Activated naive CD8-positive, alpha-beta T cell treated with anti-CD3 and anti-CD28 coated beads for 36 hours (primary cell): ENCODE results near the gene HSP90AA1. TPM values are rescaled to one million over a fixed set of nuclear protein-coding genes. Genes with fewer than 3 reads are reported as not detected.
"Not testable (repeated sequence)": the region's sequence is repeated elsewhere in the genome, so short reads cannot be mapped to it uniquely, and the experiment has no call there.

Experiments used
- DNase-seq: peaks from one replicate; pipeline ENCODE4 v3.0.0; 2021
- H3K27ac Mint-ChIP-seq: one replicate; pipeline ENCODE4 v1.8.0; 2022; ENCODE audit warnings: mild to moderate bottlenecking, moderate library complexity, mixed read lengths
- H3K27me3 Mint-ChIP-seq: one replicate; pipeline ENCODE4 v1.8.0; 2022; ENCODE audit warnings: mild to moderate bottlenecking, mixed read lengths
- H3K36me3 Mint-ChIP-seq: one replicate; pipeline ENCODE4 v1.8.0; 2021; ENCODE audit warnings: mild to moderate bottlenecking, mixed read lengths
- H3K4me1 Mint-ChIP-seq: one replicate; pipeline ENCODE4 v1.8.0; 2021; ENCODE audit warnings: mixed read lengths
- H3K4me3 Mint-ChIP-seq: one replicate; pipeline ENCODE4 v1.8.0; 2022; ENCODE audit warnings: mild to moderate bottlenecking, moderate library complexity, mixed read lengths
- H3K9me3 Mint-ChIP-seq: one replicate; pipeline ENCODE4 v1.8.0; 2022; ENCODE audit warnings: mixed read lengths
- total RNA-seq, 2 experiments: library from RNA; stranded (reverse); gene quantifications; one replicate each; pipeline ENCODE4 v1.2.3, GENCODE V29; 2021

Gene HSP90AA1
- total RNA-seq, 2 experiments from 2014 or later: 1,485 to 1,535 TPM

DNA sequence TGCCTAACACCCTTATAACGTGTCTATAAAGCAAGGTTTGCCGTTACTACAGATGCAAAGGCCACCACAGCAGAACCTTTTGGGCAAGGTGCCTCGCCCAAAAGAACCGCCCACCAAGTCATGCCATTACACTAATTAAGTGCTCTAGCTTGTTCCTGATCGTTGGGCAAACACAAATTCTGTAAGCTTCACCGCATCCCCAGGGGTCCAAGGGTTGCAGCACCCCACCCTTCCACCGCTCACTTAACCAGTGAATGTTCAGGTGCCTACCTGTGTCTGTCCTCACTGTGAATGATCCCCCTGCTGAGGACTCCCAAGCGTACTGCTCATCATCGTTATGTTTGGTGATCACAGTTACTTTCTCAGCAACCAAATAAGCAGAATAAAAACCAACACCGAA is 1.4 kb downstream of the HSP90AA1 start:
- Mint-ChIP-seq H3K4me3 (peak overlapping the region; percentile 85), H3K36me3 (peaks cover 65% of the 10 kb centered on the region), H3K9me3 (no peaks in the 10 kb centered on the region), H3K4me1 (peaks cover 59% of the 10 kb centered on the region), H3K27ac (peak overlapping the region; percentile 93), H3K27me3 (no peaks in the 10 kb centered on the region)
- DNase-seq: no peak

DNA sequence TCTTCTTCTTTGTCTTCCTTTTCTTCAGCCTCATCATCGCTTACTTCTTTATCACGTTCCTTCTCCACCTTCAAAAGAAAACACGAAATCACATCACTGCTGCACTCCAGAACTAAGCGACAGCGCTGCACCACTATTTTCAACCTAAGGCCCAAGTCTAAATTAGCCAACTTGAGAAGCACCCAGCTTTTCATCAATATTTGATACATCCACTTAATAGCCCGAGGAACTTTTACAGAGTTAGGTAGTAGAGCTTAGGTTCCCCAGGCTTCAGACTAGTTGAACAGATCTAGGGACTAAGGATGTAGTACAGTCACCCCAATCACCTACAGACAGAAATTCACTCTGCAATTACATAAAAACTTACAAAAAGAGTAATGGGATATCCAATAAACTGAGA is 1.9 kb downstream of the HSP90AA1 start:
- DNase-seq: no peak
- Mint-ChIP-seq H3K4me3 (peak overlapping the region; percentile 85), H3K27me3 (no peaks in the 10 kb centered on the region), H3K36me3 (peaks cover 71% of the 10 kb centered on the region), H3K9me3 (no peaks in the 10 kb centered on the region), H3K4me1 (peaks cover 63% of the 10 kb centered on the region), H3K27ac (peak overlapping the region; percentile 42)

DNA sequence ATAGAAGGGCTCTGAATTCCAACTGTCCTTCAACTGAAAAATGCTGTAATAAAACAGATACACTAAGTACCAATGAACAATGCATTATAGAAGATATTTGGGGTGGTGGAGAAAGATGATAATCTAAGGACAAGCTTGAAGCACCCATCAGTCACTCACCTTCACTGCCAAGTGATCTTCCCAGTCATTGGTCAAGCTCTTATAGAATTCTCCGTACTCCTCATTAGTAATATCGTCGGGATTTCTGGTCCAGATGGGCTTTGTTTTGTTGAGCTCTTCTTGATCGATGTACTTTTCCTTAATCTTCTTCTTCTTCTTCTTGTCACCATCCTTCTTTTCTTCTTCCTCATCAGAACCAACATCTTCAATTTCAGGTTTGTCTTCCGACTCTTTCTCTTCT is 2.3 kb downstream of the HSP90AA1 start:
- Mint-ChIP-seq H3K36me3 (peaks cover 73% of the 10 kb centered on the region), H3K4me3 (peak overlapping the region; percentile 85), H3K27ac (peak overlapping the region; percentile 82), H3K4me1 (peaks cover 64% of the 10 kb centered on the region)
- not testable (repeated sequence) for H3K9me3 Mint-ChIP-seq, DNase-seq, H3K27me3 Mint-ChIP-seq

DNA sequence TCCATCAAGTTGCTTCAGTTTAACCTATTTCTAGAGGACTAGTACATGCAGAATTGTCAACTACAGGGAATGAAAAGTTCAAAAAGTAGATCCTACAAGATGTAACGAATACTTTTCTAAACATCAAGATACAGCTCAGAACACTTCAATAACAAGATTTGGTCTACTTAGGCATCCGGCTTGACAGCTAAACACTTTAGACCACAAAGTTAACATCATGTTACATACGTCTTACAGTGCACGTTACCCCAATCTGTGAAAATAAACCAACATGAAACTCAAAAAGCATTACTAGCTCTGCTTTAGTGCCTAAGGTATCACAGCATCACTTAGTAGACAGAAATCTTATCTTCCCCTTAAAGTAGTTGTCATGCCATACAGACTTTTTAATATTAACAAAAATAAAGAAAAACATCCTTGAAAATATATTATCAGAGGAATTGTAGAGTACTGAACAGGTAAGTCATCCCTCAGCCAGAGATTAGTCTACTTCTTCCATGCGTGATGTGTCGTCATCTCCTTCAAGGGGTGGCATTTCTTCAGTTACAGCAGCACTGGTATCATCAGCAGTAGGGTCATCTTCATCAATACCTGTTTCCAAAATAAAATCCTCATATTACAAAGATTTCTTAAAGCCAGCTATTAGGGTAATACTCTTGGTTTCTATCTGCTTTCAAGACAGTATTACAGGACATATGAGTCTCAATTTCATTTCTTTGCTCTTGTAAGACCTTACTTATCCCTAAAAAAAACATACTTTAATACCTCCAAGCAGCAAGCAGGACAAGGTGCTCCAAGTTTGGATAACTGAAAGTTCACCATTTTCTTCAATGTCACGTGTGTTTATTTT is 5.4 kb downstream of the HSP90AA1 start:
- H3K4me1 Mint-ChIP-seq: peaks cover 52% of the 10 kb centered on the region

DNA sequence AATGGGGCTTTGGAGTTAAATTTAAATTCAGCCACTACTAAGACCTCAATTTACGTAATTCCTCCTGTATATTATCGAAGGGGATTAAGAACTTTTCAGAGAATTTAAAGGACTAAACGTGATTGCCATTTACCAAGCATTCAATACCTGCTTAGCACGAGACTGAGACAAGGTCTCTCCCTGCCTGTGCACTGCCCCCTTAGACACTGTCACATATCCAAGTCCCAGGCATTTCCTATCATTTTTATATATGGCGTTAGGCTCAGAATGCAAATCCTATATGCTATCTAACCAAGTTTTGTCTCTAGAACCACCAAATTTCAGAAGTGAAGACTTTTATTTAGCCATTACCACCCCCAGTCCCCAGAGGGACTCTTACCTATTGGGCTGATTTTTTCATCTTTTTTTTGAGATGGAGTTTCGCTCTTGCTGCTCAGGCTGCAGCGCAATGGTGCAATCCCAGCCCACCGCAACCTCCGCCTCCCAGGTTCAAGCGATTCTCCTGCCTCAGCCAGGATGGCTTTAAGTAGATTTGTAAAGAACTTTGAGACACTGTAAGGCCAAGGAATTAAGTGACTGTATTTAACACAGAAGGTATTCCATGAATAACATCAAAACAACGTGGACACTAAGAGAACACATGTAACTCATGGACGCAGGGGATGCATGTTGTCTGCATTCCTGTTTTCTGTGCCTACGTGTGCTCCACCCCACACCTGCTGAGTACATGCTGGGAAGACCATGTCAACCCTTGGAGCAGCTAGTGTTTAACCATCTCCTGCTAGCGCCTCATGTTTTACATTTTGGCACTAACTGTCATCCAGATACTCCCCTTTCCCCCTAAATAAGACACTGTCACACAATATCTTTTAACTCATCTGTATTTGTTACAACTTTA is 6.4 kb downstream of the HSP90AA1 start:
- no peak for DNase-seq
- peaks cover 49% of the 10 kb centered on the region for H3K4me1 Mint-ChIP-seq

More for the DNA sequence above, 5.4 kb downstream of the HSP90AA1 start:
- Mint-ChIP-seq H3K27ac (peak overlapping the region; percentile 60), H3K4me3 (peak overlapping the region; percentile 85), H3K36me3 (peaks cover 84% of the 10 kb centered on the region), H3K27me3 (no peaks in the 10 kb centered on the region), H3K9me3 (no peaks in the 10 kb centered on the region)
- DNase-seq: no peak

DNA sequence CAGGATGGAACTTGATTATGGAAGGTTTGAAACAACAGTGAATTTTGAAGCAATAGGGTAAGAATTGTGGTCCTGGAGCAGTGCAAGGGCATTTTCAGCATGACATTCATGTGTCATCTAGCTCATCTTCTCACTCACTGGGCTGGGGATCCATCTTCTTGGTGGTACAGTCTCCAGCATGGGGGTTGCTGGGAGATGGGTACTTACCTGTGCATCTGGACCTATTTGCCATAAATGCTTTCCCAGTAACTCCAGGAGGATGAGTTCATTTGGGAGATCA is 7.2 kb downstream of the HSP90AA1 start:
- Mint-ChIP-seq H3K27me3 (no peaks in the 10 kb centered on the region), H3K27ac (peak overlapping the region; percentile 14), H3K4me1 (peaks cover 45% of the 10 kb centered on the region), H3K9me3 (no peaks in the 10 kb centered on the region), H3K36me3 (peaks cover 67% of the 10 kb centered on the region), H3K4me3 (no peak overlapping the region)
- no peak for DNase-seq

More for the DNA sequence above, 6.4 kb downstream of the HSP90AA1 start:
- Mint-ChIP-seq H3K36me3 (peaks cover 75% of the 10 kb centered on the region), H3K27ac (peak overlapping the region; percentile 28), H3K27me3 (no peaks in the 10 kb centered on the region), H3K9me3 (no peaks in the 10 kb centered on the region), H3K4me3 (peak overlapping the region; percentile 35)

DNA sequence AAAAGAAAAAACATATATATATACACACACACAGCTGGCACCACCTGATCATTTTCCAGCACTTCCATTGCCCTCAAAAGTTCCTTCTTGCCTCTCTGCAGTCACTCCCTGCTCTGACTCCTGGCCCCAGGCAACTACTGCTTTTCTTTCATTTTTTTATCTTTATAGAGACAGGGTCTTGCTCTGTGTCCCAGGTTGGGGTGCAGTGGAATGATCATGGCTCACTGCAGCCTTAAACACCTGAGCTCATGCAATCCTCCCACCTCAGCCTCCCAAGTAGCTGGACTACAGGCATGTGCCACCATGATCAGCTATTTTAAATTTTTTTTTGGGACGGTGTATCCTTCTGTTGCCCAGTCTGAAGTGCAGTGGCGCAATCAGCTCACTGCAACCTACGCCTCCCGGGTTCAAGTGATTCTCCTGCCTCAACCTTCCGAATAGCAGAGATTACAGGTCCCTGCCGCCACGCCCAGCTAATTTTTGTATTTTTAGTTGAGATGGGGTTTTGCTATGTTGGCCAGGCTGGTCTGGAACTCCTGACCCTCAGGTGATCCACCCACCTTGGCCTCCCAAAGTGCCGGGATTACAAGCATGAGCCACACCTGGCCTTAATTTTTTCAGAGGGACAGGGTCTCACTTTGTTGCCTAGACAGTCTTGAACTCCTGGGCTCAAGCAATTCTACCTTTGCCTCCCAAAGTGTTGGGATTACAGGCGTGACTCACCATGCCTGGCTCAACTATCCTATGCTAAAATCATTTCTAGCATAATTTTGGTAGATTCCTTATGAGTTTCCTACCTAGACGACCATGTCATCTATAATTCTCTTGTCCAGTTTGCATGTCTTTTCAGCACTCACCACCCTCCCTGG is 7.8 kb downstream of the HSP90AA1 start:
- no peak for DNase-seq
- Mint-ChIP-seq H3K27me3 (no peaks in the 10 kb centered on the region), H3K4me1 (peaks cover 40% of the 10 kb centered on the region), H3K36me3 (peaks cover 65% of the 10 kb centered on the region), H3K4me3 (no peak overlapping the region), H3K9me3 (no peaks in the 10 kb centered on the region), H3K27ac (peak overlapping the region; percentile 23)

DNA sequence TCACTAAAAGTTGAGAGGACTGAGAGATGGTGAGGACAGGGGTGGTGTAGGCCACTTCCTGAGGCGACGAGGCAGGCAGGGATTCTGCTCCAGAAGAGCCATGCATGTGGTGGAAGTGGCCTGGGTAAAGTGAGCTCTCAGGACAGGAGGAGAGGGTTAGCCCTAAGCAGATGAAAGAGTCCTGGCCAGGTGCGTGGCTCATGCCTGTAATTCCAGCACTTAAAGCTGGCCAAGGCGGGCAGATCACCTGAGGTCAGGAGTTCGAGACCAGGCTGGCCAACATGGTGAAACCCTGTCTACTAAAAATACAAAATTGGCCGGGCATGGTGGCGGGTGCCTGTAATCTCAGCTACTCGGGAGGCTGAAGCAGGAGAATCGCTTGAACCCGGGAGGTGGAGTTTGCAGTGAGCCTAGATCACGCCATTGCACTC is 8.5 kb downstream of the HSP90AA1 start:
- not testable (repeated sequence) for H3K27me3 Mint-ChIP-seq, H3K4me3 Mint-ChIP-seq, H3K9me3 Mint-ChIP-seq, DNase-seq
- Mint-ChIP-seq H3K36me3 (peaks cover 60% of the 10 kb centered on the region), H3K27ac (peak overlapping the region; percentile 46), H3K4me1 (peaks cover 33% of the 10 kb centered on the region)

DNA sequence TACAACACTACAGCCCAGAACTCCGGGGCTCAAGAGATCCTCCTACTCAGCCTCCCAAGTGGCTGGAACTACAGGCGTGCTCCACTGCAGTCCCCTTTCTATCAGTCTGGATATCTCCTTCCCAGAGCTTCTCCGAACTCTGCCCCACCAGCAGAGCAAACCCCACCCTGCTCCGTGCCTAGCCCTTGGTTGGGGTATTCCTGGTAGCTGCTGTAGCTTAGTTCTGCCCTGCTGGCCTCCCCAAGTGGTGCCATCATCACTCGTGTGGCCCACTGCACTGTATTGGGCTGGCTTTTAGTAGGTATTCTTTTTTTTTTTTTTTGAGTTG is 9.5 kb downstream of the HSP90AA1 start:
- no peak overlapping the region for H3K4me3 Mint-ChIP-seq
- H3K4me1 Mint-ChIP-seq: peaks cover 24% of the 10 kb centered on the region
- H3K27ac Mint-ChIP-seq: no peak overlapping the region
- H3K9me3 Mint-ChIP-seq: no peaks in the 10 kb centered on the region
- H3K36me3 Mint-ChIP-seq: peaks cover 50% of the 10 kb centered on the region
- H3K27me3 Mint-ChIP-seq: no peaks in the 10 kb centered on the region
- no peak for DNase-seq

DNA sequence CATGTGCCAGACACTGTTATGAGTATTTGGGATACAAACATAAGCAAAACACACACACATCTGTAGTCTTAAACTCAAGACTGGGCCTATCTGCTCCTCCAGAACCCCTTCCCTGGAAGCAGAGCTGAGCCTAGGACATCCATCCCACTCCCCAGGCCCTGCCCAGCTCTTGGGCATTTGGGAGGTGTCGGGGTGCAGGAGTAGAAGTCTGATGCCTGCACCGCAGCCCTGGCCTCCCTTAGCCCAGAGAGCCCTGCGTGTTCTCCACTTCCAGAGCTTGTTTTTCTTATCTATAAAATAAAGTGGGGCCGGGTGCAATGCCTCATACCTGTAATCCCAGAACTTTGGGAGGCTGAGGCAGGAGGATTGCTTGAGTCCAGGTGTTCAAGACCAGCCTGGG is 11.7 kb downstream of the HSP90AA1 start:
- Mint-ChIP-seq H3K36me3 (peaks cover 30% of the 10 kb centered on the region), H3K4me1 (peaks cover 13% of the 10 kb centered on the region), H3K27ac (no peak overlapping the region), H3K9me3 (no peaks in the 10 kb centered on the region), H3K4me3 (no peak overlapping the region), H3K27me3 (no peaks in the 10 kb centered on the region)
- DNase-seq: no peak

DNA sequence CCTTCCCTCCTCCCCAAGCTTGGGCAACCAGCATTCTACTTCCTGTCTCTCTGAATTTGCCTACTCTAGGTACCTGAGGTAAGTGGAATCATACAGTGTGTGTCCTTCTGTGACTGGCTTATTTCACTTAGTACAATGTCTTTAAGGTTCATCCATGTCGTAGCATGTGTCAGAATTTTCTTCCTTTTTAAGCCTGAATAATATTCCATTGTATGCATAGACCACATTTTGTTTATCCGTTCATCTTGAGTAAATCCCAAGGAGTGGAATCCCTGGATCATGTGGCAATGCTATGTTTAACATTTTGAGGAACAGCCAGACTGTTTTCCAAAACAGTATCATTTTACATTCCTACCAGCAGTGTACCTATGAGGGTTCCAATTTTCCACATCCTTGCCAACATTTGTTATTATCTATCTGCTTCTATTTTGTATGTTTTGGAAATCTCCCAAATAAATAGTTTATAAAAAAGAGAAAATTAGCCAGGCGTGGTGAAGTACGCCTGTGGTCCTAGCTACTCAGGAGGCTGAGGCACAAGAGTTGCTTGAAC is 12.4 kb downstream of the HSP90AA1 start:
- Mint-ChIP-seq H3K4me1 (peaks cover 9% of the 10 kb centered on the region), H3K9me3 (no peaks in the 10 kb centered on the region), H3K27me3 (no peaks in the 10 kb centered on the region), H3K4me3 (no peak overlapping the region), H3K27ac (no peak overlapping the region), H3K36me3 (peaks cover 25% of the 10 kb centered on the region)
- no peak for DNase-seq

DNA sequence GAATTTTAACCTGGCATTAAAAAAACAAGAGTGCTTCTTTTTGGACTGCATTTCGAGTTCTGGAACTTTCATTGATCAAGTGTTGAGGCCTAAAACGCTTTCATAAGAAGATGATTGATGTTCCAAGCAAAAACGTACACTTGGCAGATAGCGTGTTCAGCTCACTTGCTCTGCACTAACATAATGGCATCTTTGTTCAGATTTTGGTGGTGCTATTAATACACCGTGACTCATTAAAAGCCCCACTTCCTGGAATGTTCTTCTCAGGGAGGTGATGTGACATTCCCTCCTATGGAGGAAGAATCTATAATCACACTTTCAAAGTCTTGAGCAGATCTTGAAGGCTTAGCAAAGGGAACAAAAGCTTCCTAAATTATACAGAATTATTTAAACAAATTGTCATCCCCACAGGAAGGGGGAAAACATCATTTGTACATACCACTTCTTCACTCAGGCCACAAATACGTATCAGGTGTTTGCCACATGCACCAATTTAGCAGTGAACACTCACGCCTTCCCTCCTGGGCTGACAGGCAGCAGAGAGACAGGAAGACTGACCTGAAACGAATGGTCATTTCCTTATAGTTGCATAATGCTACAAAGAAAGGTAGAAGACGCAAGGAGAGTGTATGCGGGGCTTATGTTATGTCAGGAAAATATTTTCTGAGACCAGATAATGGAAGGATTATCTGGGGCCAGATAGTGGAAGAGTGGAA is 15.4 kb downstream of the HSP90AA1 start:
- Mint-ChIP-seq H3K4me3 (no peak overlapping the region), H3K27ac (no peak overlapping the region), H3K27me3 (no peaks in the 10 kb centered on the region), H3K36me3 (peaks cover 7% of the 10 kb centered on the region), H3K4me1 (peaks cover 9% of the 10 kb centered on the region), H3K9me3 (no peaks in the 10 kb centered on the region)
- no peak for DNase-seq

DNA sequence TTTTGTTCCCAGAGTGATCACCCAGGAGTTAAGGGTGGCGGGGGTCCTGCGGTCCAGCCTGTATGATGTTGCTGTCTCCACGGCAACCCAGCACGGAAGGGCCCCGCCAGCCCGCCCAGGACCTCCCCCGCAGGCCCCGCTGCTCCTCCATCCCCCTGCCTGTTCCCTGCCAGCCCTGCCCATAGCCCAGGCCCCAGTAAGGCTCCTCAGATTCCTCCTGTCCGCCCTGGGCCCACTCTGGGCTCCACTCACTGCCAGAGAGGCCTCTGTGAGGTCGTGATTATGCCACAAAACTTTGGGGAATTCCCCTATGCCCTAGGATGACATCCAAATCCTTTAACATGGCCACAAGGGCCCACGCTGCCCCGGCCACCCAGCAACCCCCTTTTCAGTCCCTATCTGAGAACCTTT is 20.8 kb downstream of the HSP90AA1 start:
- no peaks in the 10 kb centered on the region for H3K36me3 Mint-ChIP-seq
- H3K27ac Mint-ChIP-seq: no peak overlapping the region
- H3K27me3 Mint-ChIP-seq: no peaks in the 10 kb centered on the region
- H3K4me3 Mint-ChIP-seq: no peak overlapping the region
- no peak for DNase-seq
- H3K4me1 Mint-ChIP-seq: no peaks in the 10 kb centered on the region
- no peaks in the 10 kb centered on the region for H3K9me3 Mint-ChIP-seq

DNA sequence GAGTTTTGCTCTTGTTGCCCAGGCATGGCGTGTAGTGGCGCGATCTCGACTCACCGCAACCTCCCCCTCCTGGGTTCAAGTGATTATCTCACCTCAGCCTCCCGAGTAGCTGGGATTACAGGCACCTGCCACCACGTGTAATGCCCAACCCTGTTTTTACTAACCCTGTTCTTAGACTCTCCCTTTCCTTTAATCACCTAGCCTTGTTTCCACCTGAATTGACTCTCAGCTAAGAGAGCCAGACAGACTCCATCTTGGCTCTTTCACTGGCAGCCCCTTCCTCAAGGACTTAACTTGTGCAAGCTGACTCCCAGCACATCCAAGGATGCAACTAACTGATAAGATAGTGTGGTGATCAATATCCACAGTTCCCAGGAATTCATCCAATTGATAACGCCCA is 22.3 kb downstream of the HSP90AA1 start:
- not testable (repeated sequence) for H3K9me3 Mint-ChIP-seq, H3K27me3 Mint-ChIP-seq, H3K4me3 Mint-ChIP-seq, H3K36me3 Mint-ChIP-seq, H3K27ac Mint-ChIP-seq, DNase-seq, H3K4me1 Mint-ChIP-seq
